ENCODE measurements around the gene OGFOD1.
"Not testable (repeated sequence)": the region's sequence is repeated elsewhere in the genome, so short reads cannot be mapped to it uniquely, and the experiment has no call there.

Gene OGFOD1

DNA sequence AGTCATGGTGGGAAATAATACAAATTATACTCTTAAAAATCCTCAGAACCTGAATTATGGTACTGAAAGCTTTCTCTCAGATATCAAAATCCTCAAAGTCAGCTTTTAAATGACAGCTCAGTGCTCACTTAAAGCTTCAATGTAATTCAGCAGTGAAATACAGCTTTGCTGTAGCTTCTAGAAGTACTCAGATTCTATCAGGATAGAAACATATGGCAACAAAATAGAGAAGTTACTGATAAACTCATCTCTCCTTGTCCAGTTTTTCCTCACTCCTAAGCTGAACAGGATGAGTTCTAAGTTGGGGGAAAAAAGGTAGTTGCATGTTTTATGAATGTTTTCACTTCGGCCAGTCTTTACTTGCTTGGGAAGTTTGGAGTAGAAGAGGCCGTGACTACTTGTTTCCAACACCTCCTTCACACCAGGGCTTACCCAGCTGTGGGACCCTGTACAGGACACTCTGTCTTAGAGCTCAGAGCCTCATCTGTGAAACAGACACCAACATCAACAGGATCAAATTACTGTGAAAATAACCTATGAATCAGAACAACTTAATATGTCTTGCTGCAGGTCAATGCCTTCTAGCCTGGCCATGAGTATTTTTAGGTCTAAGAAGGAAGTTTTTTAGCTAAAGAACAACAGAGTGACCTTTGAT is 30.2 kb downstream of the OGFOD1 start:
- no peak for DNase-seq

DNA sequence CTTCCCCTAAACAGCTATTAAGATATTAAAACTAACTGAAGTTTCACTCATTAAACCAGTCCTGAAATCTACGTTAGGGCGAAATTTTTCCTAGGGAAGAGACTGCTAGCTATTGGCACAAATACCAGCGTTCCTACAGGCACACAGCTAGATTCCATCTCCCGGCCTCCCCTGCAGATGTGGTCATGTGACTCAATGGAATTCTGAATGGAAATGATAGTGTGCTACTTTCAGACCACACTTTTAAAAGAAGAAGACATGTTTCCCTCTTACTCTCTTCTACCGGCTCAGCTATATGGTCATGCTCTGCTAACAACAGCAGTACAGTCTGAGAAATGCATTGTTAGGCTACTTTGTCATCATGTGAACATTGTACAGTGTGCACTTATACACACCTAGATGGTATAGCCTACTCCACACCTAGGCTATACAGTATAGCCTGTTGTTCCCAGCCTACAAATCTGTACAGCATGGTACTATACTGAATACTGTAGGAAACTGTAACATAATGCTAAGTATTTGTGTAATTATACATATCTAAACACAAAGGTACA is 31.4 kb downstream of the OGFOD1 start:
- DNase-seq: no peak

DNA sequence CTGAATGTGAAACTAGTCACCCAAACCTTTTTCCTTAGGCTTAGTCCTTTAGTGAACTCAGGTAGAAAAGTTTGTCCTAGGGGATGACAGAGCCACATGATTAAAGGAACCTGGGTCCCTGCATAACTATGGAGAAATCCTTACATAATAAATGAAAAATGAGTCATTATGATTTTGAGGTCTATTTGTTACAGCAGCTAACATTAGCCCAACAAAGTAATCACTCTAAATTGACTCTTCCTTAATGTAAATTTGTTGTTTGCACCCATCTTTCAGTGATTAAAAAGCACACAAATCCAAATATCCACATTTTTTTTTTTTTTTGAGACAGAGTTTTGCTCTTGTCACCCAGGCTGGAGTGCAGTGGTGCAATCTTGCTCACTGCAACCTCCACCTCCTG is 32.0 kb downstream of the OGFOD1 start:
- DNase-seq: no peak

DNA sequence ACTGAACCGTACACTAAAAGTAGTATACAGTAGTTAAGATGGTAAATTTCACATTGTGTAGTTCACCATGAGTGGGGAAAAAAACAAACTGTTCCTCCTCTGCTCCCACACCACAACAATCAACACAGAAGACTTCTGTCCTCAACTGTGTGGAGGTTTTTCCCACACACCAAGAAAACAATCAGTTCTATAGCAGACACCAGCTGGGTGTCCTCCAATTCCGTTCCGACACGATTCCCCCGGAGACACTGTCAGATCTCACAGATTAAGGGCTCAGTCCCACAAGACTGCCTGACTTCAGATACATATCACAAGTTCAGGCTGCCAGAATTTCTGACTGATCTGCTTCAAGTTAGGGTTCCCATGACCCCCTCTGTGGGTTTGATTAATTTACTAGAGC is 36.7 kb downstream of the OGFOD1 start:
- DNase-seq: no peak

DNA sequence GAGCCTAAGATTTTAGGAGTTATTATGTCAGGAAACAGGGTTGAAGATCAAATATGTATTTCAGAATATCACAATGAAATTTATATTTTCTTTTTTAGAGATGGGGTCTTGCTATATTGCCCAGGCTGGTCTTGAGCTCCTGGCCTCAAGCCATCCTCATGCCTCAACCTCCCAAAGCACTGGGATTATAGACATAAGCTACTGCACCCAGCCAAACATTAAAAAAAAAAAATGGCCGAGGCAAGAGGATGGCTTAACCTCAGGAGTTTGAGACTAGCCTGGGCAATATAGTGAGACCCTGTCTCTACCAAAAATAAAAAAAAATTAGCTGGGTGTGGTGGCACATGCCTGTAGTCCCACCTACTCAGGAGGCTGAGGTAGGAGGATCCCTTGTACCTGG is 37.5 kb downstream of the OGFOD1 start:
- DNase-seq: not testable (repeated sequence)

DNA sequence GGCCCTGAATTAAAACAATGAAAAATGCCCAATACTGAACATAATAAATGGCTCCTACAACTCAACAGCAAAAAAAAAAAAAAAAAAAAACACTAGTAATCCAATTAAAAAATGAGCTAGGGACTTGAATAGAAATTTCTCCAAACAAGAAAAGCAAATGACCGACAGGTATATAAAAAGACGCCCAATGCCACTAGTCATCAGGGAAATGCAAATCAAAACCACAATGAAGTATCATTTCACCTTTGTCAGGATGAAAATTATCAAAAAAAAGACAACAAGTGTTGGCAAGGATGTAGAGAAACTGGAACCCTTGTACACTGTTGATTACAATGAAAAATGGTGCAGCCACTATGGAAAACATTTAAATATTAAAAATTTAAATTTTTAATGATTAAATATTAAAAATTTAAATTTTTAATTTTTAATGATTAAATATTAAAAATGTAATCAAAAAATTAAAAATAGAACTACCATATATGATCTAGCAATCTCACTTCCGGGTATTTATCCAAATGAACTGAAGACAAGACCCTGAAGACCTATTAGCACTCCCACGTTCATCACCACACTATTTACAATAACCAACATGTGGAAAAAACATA is 40.4 kb downstream of the OGFOD1 start:
- DNase-seq: no peak

DNA sequence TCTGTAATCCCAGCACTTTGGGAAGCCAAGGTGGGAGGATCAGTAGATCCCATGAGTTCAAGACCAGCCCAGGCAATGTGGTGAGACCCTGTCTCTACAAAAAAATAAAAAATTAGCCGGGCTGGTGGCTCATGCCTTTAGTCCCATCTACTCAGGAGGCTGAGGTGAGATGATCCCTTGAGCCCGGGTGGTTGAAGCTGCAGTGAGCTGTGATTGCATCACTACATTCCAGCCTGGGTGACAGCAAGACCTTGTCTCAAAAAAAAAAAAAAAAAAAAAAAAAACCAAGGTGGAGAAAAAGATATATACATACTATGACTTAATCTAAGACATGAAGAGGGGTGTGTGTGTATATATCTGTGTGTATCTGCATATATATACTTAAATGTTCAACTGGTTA is 41.8 kb downstream of the OGFOD1 start:
- no peak for DNase-seq

DNA sequence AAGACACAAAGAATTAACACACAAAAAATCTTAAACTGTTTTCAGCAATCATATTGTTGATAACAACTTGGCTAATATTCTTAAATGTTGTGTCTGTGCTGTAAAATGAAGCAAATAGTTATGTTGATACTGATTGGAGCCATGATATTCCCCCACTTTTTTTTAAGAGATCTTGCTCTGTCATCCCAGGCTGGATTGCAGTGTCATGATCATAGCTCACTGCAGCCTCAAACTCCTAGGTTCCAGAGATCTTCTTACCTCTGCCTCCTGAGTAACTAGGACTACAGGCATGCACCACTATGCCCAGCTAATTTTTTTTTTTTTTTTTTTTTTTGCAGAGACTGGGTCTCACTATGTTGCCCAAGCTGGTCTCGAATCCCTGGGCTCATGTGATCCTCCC is 42.5 kb downstream of the OGFOD1 start:
- no peak for DNase-seq

DNA sequence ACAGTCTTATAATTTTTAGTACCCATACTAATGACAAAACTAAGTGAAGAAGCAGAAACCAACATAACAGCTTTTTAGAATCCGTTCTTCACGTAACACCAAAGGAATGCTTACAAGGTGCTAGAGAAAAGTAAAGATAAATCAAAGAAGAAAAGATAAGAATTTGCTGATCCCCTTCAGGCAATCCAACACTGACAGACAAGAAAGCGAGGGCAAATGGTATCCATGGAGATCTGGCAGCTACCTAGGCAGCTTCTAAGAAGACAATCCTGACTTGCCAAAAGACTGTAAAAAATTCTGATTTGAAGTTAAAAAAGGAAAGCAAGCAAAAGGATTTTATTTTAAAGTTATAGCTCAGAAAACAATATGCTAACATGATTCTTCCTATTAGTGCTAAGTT is 53.8 kb downstream of the OGFOD1 start:
- DNase-seq: no peak

DNA sequence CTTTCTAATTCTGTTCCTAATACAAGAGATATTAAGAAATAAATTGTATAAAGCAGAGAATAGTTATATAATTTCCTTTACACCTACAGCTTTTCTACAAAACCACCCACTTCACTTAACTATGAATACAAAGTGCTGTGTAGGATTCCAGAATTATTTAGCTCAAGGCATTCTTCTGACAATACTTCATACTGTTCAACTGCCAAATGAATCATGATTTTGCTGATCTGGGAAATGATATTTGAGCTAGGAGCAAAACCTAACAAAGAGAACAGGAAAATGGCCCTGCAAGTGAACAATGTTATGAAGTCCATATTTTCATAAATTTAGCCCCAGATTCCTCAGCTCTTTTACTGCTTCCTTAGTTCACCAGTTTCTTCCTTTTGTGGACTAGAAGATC is 55.6 kb downstream of the OGFOD1 start:
- DNase-seq: no peak

DNA sequence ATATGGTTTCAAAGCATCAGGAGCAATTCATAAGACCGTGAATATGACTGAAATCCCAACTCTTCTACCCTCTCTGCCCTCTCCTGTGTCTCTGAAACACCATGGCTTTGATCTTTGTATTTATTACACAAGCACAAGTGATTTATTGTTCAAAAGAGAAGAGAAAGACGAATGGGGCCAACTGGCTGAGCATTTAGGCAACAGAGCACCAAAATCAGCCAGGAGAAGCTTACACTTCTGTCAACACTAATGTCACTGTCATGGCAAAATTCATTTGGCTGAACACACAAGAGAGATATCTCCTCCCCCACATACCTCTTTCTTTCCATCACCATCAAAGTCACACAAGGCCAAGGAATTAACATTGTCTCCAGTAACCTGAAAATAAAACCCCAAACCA is 59.2 kb downstream of the OGFOD1 start:
- DNase-seq: no peak

DNA sequence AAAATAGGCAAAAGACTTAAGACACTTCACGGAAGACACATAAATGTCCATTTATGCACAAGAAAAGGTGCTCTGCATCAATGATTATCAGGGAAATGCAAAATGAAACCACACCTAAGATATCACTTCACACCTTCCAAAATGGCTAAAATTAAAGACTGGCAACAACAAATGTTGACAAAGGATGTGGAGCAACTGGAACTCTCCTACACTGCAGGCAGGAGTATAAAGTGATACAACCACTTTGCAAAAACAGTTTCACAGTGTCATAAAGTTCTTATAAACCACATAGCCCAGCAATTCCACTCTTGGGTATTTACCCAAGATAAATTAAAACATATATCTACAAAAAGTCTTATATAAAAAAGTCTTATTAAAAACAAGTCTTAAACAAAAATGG is 60.7 kb downstream of the OGFOD1 start:
- no peak for DNase-seq

DNA sequence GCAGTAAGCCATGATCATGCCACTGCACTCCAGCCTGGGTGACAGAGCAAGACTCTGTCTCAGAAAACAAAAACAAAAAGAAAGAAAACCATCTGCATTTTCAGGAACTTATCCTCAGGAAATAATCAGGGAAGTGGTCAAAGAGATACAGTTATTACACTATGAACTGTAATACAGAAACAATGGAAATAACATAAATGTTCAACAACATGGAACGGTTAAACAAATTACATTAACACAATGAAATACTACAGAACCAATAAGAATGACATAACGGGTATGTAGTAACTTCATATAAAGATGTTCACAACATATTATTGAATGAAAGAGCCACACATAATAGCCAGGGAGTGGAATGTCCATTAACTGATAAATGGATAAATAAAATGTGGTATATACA is 61.7 kb downstream of the OGFOD1 start:
- no peak for DNase-seq

DNA sequence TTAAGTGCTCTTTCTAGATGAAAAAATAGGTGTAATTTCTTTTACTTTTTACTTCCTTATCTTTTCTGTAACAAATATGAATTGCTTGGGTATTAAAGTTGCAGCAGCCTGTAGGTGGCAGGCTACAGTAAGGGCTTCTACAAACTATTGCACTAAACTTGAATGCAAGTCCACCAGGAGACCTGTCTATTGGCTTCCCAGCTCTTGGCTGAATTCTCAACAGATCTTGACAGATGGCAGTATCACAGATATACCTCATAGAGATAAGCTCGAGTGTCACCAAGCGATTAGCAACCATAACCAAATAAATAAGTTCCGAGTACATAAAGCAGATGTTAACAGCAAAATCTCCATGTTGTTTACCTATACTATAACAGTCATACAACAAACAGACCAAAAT is 62.6 kb downstream of the OGFOD1 start:
- peak in 1 of 2 experiments; percentile 67 for DNase-seq

DNA sequence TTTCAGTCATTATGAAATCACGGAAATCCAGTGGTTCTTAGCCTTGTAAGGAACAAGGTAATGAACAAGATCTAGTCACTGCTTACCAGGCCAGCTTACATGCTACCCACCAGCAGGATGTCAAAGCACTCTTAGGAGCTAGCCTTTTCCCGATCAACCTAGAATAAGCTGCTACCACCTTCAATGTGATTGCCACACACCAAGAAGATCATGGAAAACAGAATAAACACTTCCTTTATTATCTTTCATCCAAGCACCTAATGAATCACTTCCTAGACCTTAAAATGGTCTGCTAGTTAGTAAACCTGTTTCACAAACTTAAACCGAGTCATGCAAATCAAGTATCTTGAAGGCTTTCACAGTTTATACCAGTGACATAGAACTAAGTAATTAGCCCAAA is 63.5 kb downstream of the OGFOD1 start:
- DNase-seq: no peak

DNA sequence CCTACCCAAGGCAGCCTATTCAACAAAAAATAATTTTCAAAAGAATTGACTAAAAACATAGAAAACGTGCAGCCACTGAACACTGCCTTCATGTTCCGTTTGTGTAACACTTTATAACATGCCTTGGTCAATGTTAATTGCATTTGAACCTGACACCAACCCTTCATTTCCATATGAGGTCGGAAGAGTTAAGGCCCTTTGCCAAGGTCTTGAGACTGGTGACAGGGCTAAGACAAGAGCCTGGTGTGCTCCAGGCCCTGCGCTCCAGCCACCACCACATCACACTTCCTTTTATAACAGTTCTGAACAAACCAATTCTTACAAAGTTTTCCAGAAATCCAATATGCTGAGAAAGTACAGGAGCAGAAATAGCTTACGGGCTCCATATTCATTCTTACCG is 64.3 kb downstream of the OGFOD1 start:
- no peak for DNase-seq

DNA sequence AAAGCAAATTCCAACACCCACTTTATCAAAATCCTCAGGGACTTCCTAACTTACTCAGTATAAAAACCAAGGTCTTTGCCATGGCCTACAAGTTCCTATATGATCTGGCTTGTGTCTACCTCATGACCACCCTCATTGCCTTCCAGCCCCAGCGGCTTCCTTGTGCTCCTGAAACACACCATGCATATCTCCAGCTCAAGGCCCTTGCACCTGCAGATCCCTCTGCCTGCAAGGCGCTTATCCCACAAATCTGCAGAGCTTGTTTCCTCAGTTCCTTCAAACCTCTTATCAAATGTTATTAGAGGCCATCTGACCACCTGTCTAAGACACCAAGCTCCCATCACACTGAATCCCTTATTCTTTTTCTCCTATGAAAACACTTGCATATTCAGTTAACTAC is 65.9 kb downstream of the OGFOD1 start:
- DNase-seq: no peak

DNA sequence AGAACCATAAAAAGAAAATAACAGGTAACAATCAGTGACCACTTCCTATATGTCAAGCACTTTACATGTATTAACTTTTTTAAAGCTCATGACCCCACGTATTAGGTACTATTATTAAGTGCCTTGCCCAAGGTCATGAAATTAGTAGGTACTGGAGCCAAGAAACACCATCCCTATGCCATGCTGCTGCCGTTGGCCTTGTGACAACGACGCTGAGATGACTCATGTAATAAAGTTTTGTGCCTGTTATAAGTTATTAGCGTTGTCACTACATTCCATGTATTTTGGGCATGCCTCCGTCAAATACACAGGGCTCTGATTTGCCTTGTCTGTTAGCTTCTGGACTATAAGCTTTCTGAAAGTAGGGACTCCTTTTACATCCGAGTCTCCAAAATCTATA is 67.1 kb downstream of the OGFOD1 start:
- DNase-seq: no peak

DNA sequence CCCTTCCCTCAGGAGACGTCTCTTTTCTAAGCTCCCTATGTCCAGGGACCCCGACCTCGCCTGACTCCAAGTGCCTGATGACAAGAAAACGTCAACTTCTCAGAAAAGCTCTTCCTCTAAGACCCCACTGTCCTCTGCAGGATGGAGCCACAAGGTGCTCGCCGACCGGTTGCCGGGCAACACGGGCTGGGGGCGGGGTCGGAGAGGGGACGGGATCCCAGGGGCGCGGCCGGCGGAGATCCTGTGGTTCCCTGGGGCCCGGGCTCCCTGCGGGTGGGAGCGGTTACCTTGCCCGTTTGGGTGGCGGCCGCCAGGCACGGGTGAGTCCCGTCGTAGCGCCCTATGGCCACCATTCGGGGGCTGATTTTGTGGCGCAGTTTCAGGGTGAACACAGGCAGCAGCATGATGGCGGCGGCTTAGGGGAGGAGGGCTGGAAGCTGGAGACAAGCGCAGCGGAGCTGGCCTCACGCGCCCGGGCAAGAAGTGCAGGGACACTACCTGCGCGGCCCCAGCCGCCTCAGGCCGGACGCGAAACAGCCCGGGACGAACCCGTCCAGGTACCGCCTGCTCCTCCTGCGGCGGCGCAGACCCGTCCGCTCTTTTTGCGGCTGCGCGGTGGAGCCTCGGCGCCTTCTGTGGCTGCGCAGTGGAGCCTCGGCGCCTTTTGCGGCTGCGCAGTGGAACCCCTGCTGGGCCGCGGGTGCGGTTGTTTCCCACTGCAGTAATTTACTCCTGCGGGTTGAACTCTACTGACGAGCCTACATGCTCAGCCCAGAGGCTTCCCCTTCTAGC is 68.3 kb downstream of the OGFOD1 start, which contains the start of gene BBS2:
TSS of gene BBS2 (minus strand) at position 566 of the 792 bp plus-strand sequence. CDS start at position 404, 162 bp downstream.
- DNase-seq: peak in 1 of 2 experiments; percentile 65

DNA sequence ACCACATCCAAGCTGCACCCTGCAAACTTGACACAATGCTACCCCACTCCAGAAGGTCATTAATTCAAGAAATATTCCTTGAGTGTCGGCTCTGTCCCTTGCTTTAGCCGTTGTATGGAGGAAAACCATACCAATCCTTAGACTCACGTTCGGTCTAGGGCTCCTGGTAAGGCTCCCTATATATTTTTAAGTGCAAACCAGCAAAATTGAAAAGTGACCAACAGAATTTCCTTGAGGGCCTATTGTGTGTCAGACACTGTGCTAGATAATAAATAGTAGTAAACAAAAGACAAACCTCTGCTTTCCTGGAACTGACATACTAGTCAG is 68.9 kb downstream of the OGFOD1 start:
- DNase-seq: no peak

DNA sequence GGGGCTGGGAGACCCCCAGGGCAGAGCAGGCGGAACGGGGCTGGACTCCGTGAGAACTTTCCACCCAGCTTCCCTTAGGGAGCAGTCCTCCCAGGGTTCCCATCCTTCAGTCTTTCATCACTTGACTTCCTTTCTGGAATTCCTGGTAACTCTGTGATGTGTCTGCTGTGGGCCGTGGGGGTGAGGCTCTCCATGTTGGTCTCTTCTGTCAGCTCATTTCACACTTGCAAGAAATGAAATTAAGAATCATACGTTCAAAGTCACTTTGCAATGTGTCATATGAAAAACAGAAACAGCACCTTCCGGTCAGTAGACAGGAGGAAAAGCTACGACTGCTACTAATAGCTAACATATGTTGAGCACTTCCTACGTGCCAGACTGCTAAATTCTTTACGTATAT is 73.9 kb downstream of the OGFOD1 start:
- no peak for DNase-seq

Data from SW 1271 (cell line).